ENCODE data around the gene ABHD2.

DNA sequence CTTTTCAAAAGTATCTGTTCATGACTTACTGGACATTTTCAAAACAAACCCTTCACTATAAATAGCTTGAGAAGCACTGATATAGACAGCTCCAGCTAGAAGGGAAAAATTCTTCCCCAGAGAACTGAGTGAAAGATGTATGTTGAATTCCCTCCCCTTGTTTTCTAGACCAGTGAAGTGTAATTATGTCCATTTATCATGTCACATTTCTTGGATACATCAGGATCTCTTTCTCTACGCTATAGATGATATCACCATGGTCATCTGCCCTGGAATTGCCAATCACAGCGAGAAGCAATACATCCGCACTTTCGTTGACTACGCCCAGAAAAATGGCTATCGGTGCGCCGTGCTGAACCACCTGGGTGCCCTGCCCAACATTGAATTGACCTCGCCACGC, 66.9 kb downstream of the ABHD2 start:
- TF ChIP-seq, protein P1, sequence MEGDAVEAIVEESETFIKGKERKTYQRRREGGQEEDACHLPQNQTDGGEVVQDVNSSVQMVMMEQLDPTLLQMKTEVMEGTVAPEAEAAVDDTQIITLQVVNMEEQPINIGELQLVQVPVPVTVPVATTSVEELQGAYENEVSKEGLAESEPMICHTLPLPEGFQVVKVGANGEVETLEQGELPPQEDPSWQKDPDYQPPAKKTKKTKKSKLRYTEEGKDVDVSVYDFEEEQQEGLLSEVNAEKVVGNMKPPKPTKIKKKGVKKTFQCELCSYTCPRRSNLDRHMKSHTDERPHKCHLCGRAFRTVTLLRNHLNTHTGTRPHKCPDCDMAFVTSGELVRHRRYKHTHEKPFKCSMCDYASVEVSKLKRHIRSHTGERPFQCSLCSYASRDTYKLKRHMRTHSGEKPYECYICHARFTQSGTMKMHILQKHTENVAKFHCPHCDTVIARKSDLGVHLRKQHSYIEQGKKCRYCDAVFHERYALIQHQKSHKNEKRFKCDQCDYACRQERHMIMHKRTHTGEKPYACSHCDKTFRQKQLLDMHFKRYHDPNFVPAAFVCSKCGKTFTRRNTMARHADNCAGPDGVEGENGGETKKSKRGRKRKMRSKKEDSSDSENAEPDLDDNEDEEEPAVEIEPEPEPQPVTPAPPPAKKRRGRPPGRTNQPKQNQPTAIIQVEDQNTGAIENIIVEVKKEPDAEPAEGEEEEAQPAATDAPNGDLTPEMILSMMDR (IDR thresholded peaks at IDR 0.05; ENCODE audit: low read depth, low read length), result no peak
- no peak for TF ChIP-seq EZH2phosphoT487 (IDR thresholded peaks at IDR 0.05; ENCODE audit: low read depth)

Measured in OCI-LY3 (cell line).